Lower leg skin (tissue), 4 donors: ENCODE results near the gene KIF20B. TPM values are rescaled to one million over a fixed set of nuclear protein-coding genes. Genes with fewer than 3 reads are reported as not detected.
"Not testable (repeated sequence)": the region's sequence is repeated elsewhere in the genome, so short reads cannot be mapped to it uniquely, and the experiment has no call there.

Experiments used
- DNase-seq, 2 donors: peaks; one replicate each; pipeline ENCODE4 v3.0.0-alpha.2; 2019; ENCODE audit warnings: low spot score in 2 of 2
- H3K4me3 ChIP-seq: fragments of 200-600 bp; sonication (generic); 2 replicates; pipeline ENCODE4 v1.5.1; 2017; ENCODE audit warnings: mild to moderate bottlenecking, low read depth; ENCODE audit not compliant: poor library complexity, severe bottlenecking
- CTCF ChIP-seq, 3 donors: fragments of 450-650 bp; IDR thresholded peaks; one replicate each; pipeline ENCODE4 v1.5.1; 2016; ENCODE audit warnings: antibody characterized with exemption in 3 of 3, mild to moderate bottlenecking in 3 of 3, moderate library complexity in 2 of 3
- POLR2A ChIP-seq, 2 donors: fragments of 450-650 bp; IDR thresholded peaks; one replicate each; pipeline ENCODE4 v1.6.1; 2016 to 2017; ENCODE audit warnings: antibody characterized with exemption in 2 of 2, mild to moderate bottlenecking in 1 of 2, moderate library complexity in 1 of 2
- WGBS, 2 donors: methylation state at CpG; one replicate each; pipeline ENCODE4 v1.1.5; 2018; 5-methylcytosine and 5-hydroxymethylcytosine counted together
- intact Hi-C: fragments of 100-400 bp; cut with DNase I; formaldehyde crosslinking; loops from one replicate; pipeline ENCODE4 v1.15.0; 2023; ENCODE audit warnings: low total_unique reads
- total RNA-seq, 4 donors: library from RNA; depleted of rRNA; stranded (reverse); fragments of >200 nt; gene quantifications; one replicate each; pipeline ENCODE4 v1.1.0, GENCODE V29; 2016

The KIF20B gene
- total RNA-seq, 4 donors from 2014 or later = 3.2 to 6.2 (median 5.7) TPM

- TF ChIP-seq CTCF (IDR thresholded peaks at IDR 0.05) (no peak), POLR2A (IDR thresholded peaks at IDR 0.05) (no peak)
- 91 to 94% methylated on average over 4 of the region's 4 CpGs for WGBS, 2 donors
- intact Hi-C loops = no loop called here
- DNase-seq = no peak
- H3K4me3 ChIP-seq = no peak overlapping the region
Observed at GRCh38 chr10:89741126-89741762, 39.9 kb downstream of the KIF20B start.

DNA sequence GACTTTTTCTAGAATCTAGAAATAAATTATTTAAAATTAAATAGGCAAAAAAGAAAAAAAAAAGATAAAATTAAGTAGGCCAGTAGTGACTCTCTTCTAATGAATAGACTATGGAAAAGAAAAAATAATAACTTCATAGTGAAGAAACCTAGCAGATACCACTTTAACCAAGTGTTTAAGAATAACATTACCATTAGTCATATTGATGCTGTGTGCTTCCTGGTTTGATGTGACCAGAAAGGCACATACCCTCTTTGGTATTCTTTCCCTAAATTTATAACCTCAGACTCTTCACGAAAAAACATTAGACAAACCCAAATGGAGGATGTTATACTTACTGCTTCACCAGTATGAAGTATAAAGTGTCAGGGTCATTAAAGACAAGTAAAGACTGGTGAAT is 42.6 kb downstream of the KIF20B start:
- 94 to 96% methylated on average over 1 of the region's 1 CpG for WGBS, 2 donors
- DNase-seq = no peak
- intact Hi-C loops = no loop called here
- H3K4me3 ChIP-seq = no peak overlapping the region
- no peak for TF ChIP-seq CTCF (IDR thresholded peaks at IDR 0.05)
- no peak for TF ChIP-seq POLR2A (IDR thresholded peaks at IDR 0.05)

GRCh38 chr10:89745903-89746302 is 44.5 kb downstream of the KIF20B start:
- 83 to 96% methylated on average over 7 of the region's 7 CpGs for WGBS, 2 donors
- intact Hi-C loops = no loop called here

DNA sequence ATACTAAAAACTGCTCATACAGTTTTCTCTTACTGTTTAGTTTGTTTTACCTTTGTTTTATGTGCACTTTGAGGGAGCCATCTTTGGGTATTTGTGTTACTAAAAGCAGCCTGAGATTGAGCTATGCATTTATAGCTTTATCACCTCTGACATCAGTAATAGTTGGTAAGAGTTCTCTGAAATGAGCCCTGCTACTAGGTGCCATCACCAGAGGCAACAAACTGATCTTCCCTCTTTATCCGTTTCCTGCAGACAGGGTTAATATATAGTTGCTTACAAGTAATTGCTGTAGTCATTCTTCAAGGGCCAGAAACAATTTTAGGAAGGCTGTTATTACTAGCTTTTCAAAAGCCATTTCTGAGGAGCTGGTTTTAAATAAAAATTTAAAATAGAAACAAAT is 49.1 kb downstream of the KIF20B start:
- WGBS, 2 donors = 45 to 64% methylated on average over 1 of the region's 1 CpG
- TF ChIP-seq POLR2A (IDR thresholded peaks at IDR 0.05) (no peak), CTCF (IDR thresholded peaks at IDR 0.05) (no peak)
- H3K4me3 ChIP-seq = no peak overlapping the region
- no peak for DNase-seq
- intact Hi-C loops = no loop called here

More at GRCh38 chr10:89745903-89746302, 44.5 kb downstream of the KIF20B start:
- no peak for DNase-seq
- H3K4me3 ChIP-seq = no peak overlapping the region
- no peak for TF ChIP-seq CTCF (IDR thresholded peaks at IDR 0.05)
- no peak for TF ChIP-seq POLR2A (IDR thresholded peaks at IDR 0.05)

DNA sequence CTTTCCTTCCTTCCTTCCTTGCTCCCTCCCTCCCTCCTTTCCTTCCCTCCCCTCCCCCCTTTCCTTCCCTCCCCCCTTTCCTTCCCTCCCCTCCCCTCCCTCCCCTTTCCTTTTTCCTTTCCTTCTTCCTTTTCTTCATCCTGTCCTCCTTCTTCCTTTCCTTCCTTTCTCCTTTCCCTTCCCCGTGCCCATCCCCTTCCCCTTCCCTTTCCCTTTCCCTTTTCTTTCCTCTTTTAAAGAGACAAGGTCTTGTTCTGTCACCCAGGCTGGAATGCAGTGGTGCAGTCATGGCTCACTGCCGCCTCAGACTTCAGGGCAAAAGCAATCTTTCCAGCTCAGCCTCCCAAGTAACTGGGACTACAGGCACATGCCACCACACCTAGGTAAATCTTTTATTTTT is 54.0 kb downstream of the KIF20B start:
- H3K4me3 ChIP-seq = no peak overlapping the region
- TF ChIP-seq POLR2A (IDR thresholded peaks at IDR 0.05) (no peak), CTCF (IDR thresholded peaks at IDR 0.05) (no peak)
- no peak for DNase-seq
- 77 to 88% methylated on average over 2 of the region's 2 CpGs for WGBS, 2 donors
- intact Hi-C loops = no loop called here

DNA sequence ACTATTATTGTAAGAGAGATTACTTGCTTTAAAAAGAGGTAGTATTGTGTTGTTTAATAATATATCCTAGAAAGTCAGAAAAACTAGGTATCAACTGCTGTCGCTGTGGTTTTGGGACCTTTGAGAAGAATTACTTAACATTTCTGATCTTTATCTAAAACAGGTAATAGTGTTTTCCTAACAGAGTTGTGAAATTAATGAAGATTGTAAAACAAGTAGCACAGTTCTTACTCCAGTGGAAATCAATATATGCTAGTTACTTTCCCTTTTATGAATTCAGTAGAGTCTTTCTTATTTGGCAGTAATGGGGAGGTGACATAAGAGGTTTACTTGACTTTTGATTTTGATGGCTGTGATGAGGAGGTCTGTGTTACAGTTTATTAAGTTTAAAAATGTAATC is 58.1 kb downstream of the KIF20B start:
- no peak for DNase-seq
- 91 to 93% methylated on average over 1 of the region's 1 CpG for WGBS, 2 donors

DNA sequence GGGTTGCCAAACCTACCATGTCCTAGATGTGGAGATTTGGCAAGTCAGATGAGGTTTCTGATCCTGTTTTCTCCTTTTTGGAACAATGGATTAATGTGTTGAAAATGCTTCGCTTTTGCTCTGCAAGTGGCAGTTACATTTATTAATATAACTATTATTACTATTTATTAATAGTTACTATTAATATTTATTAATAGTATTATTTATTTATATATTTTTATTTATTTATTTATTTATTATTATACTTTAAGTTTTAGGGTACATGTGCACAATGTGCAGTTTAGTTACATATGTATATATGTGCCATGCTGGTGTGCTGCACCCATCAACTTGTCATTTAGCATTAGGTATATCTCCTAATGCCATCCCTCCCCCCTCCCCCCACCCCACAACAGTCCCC is 62.3 kb downstream of the KIF20B start:
- WGBS, 2 donors = 97 to 100% methylated on average over 1 of the region's 1 CpG
- DNase-seq, intact Hi-C loops, H3K4me3 ChIP-seq: not testable (repeated sequence)

More for the DNA sequence above, 58.1 kb downstream of the KIF20B start:
- intact Hi-C loops = no loop called here
- H3K4me3 ChIP-seq = no peak overlapping the region
- no peak for TF ChIP-seq POLR2A (IDR thresholded peaks at IDR 0.05)
- no peak for TF ChIP-seq CTCF (IDR thresholded peaks at IDR 0.05)
